SJCRH30 (cell line): ENCODE results near the gene ZNF638. TPM values are rescaled to one million over a fixed set of nuclear protein-coding genes. Genes with fewer than 3 reads are reported as not detected.

Experiments used
- DNase-seq, 2 experiments: peaks; one replicate each; pipeline ENCODE4 v3.0.0-alpha.2; 2015 to 2020
- H3K27ac ChIP-seq: fragments of 250-450 bp; sonication (Bioruptor Pico); 2 replicates; pipeline ENCODE4 v1.5.1; 2020; ENCODE audit warnings: mild to moderate bottlenecking, moderate library complexity
- H3K27me3 ChIP-seq: fragments of 250-450 bp; sonication (Bioruptor Pico); 2 replicates; pipeline ENCODE4 v1.5.1; 2020; ENCODE audit warnings: mild to moderate bottlenecking, moderate library complexity
- H3K36me3 ChIP-seq: fragments of 250-450 bp; sonication (Bioruptor Pico); 2 replicates; pipeline ENCODE4 v1.5.1; 2020; ENCODE audit warnings: mild to moderate bottlenecking, moderate library complexity
- H3K4me1 ChIP-seq: fragments of 250-450 bp; sonication (Bioruptor Pico); 2 replicates; pipeline ENCODE4 v1.5.1; 2020; ENCODE audit warnings: mild to moderate bottlenecking, moderate library complexity
- H3K4me3 ChIP-seq: fragments of 250-450 bp; sonication (Bioruptor Pico); 2 replicates; pipeline ENCODE4 v1.5.1; 2020; ENCODE audit warnings: mild to moderate bottlenecking, moderate library complexity
- H3K9me3 ChIP-seq: fragments of 250-450 bp; sonication (Bioruptor Pico); replicated peaks from 2 replicates; pipeline ENCODE4 v1.5.1; 2020; ENCODE audit warnings: mild to moderate bottlenecking, moderate library complexity
- total RNA-seq: library from RNA; depleted of rRNA; stranded (reverse); fragments of >200 nt; shearing (Covaris generic); gene quantifications from 2 replicates; pipeline ENCODE4 v1.2.3, GENCODE V29; 2014

ZNF638 gene
- total RNA-seq, 1 experiment from 2014 or later, result 197 TPM

DNA sequence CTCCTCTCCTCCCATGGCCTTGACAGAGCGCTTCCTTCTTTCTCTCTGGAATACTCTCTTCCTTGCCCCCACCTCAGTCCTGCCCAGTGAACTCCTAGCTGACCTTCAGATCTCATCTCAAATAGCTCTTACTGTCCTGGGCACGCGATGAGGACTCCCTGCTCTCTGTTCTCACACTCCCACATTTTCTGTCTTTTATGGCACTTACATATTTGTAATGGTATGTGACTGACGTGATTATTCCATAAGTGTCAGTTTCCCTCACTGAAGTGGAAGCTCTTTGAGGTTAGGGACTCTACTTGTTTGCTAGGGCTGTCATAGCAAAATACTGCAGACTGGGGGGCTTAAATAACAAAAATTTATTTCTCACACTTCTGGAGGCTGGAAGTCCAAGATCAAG lies 120.1 kb downstream of the ZNF638 start:
- Histone ChIP-seq H3K36me3 (no peaks in the 10 kb centered on the region), H3K4me3 (no peak overlapping the region), H3K27me3 (no peaks in the 10 kb centered on the region), H3K9me3 (no peaks in the 10 kb centered on the region), H3K27ac (no peak overlapping the region; the same call in 1 of the 2 replicates), H3K4me1 (peaks cover 39% of the 10 kb centered on the region)
- no peak for DNase-seq

- Histone ChIP-seq H3K27me3 (no peaks in the 10 kb centered on the region), H3K4me1 (peaks cover 43% of the 10 kb centered on the region), H3K4me3 (peak overlapping the region; percentile 68), H3K9me3 (no peaks in the 10 kb centered on the region), H3K27ac (peak overlapping the region; percentile 77), H3K36me3 (no peaks in the 10 kb centered on the region; the same call in 1 of the 2 replicates)
- peak; percentile 97 for DNase-seq
These were observed 121.0 kb downstream of the ZNF638 start for GRCh38 chr2:71452565-71452964.

DNA sequence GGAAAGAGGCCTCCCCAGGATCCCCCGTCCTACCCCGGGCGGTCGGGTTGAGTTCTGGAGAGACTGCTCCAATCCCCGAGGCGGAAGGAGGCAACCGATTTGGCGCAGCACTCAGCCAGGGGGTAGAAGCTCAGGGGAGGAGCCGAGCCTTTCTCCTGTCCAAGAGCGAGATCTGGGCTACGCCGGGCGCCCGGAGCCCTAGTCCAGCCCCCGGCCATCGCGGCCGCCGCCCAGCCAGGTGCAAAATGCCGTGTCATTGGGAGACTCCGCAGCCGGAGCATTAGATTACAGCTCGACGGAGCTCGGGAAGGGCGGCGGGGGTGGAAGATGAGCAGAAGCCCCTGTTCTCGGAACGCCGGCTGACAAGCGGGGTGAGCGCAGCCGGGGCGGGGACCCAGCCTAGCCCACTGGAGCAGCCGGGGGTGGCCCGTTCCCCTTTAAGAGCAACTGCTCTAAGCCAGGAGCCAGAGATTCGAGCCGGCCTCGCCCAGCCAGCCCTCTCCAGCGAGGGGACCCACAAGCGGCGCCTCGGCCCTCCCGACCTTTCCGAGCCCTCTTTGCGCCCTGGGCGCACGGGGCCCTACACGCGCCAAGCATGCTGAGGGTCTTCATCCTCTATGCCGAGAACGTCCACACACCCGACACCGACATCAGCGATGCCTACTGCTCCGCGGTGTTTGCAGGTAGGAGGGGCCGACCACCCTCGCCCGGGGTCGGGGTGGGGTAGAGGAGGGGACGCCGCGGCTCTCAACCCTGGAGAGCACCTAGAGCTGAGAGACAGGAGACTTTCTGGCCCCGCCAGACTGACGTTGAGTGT lies 122.0 kb downstream of the ZNF638 start, which contains the start of gene DYSF:
DYSF (plus strand) TSS at position 158 of the 817 bp plus-strand sequence.
- Histone ChIP-seq H3K4me3 (peak within 1 kb of the TSS; percentile 68), H3K27me3 (no peaks in the 10 kb centered on the region), H3K9me3 (no peaks in the 10 kb centered on the region), H3K36me3 (peaks cover 2% of the 10 kb centered on the region; the same call in 1 of the 2 replicates), H3K4me1 (peaks cover 53% of the 10 kb centered on the region), H3K27ac (peak within 1 kb of the TSS; percentile 77)
- peak; percentile 92 to 93 for DNase-seq

DNA sequence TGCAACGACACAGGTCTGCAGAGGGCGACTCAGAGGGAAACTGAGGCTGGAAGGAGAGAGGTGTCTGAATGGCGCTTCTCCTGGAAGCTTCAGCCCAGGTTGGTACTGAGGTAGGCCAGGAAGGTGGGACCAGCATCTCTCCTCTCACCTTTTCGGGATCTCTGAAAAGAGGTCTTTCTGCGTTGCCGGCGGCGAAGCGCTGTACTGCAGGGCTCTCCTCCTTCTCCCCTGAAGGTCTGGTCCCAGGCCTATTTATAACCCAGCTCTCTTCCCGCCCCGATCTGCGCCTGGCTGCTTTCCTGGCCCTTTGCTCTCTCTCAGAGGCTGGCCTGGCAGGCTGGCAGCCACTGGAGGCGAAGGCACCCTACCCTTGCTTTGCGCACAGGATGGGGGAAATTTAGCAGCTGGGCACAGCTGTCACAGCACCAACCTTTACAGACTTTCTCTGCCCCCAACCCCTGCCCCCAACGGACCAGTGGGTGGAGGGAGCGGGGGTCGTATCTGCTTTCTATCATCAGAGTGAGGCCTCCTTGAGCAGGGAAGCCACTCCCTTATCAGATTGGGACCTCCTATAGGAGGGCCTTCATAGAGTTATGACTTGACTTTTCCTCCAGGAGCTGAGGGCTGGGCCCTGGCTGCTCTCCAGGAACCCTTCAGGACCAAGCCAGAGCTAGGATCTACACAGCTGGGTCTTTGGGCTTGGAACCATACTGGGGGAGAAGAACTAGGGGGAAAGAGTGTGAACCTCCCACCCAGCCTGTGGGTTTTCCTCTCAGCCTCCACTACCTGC lies 122.8 kb downstream of the ZNF638 start:
- Histone ChIP-seq H3K4me3 (peak overlapping the region; percentile 68), H3K4me1 (peaks cover 61% of the 10 kb centered on the region), H3K27me3 (no peaks in the 10 kb centered on the region), H3K36me3 (peaks cover 9% of the 10 kb centered on the region), H3K9me3 (no peaks in the 10 kb centered on the region), H3K27ac (peak overlapping the region; percentile 77)
- DNase-seq, result peak; percentile 51 to 53

- Histone ChIP-seq H3K4me3 (peak overlapping the region; percentile 68), H3K36me3 (peaks cover 9% of the 10 kb centered on the region), H3K27ac (peak overlapping the region; percentile 21; the same call in 1 of the 2 replicates), H3K9me3 (no peaks in the 10 kb centered on the region), H3K27me3 (no peaks in the 10 kb centered on the region), H3K4me1 (peaks cover 67% of the 10 kb centered on the region)
- DNase-seq, result no peak
These were observed 123.6 kb downstream of the ZNF638 start for GRCh38 chr2:71455011-71455740.

- peak overlapping the region; percentile 21 for H3K27ac ChIP-seq
- peak; percentile 40 to 61 for DNase-seq
- peaks cover 75% of the 10 kb centered on the region for H3K4me1 ChIP-seq
- no peaks in the 10 kb centered on the region for H3K9me3 ChIP-seq
- H3K27me3 ChIP-seq, result no peaks in the 10 kb centered on the region
- no peak overlapping the region for H3K4me3 ChIP-seq
- peaks cover 9% of the 10 kb centered on the region for H3K36me3 ChIP-seq
These were observed 124.4 kb downstream of the ZNF638 start for GRCh38 chr2:71455741-71456569.

GRCh38 chr2:71456617-71457016 lies 125.0 kb downstream of the ZNF638 start:
- no peaks in the 10 kb centered on the region for H3K9me3 ChIP-seq
- peaks cover 75% of the 10 kb centered on the region for H3K4me1 ChIP-seq
- H3K27ac ChIP-seq, result peak overlapping the region; percentile 21; the same call in 1 of the 2 replicates
- no peaks in the 10 kb centered on the region for H3K27me3 ChIP-seq
- no peak overlapping the region for H3K4me3 ChIP-seq
- H3K36me3 ChIP-seq, result peaks cover 9% of the 10 kb centered on the region
- DNase-seq, result no peak

DNA sequence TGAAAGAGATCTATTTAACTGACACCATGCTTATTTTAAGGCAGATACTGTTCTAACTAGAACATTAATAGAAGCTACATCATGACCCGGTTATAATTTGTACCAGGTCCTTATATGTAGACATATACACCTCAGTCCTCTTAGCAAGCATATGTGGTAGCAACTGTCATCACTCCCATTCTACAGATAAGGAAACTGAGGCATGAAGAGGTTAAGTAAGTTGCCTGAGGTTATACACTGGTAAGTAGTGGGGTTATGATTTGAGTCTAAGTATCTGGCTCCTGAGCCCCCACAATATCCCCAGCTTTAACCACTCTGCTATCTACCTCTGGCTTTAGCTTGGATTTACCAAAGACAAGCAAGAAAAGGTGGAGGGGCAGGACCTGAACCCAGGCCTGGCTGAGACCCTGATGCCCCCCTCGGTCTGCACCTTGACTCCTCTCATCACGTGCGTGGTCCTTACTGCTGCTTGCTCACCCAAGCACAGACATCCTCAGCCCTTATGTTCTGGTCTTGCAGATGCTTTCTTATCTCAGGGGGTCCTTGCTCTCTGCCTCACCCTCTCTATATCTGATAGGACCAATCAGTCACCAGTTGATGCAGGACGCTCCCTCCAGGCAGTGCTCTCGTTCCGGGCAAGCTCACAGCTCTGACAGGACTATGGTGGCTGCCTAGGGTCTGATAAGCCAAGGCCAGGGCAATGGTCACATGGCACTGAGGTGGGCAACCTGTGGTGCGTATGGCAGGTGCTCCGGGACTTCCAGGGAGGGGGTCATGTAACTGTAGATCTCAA lies 125.7 kb downstream of the ZNF638 start:
- Histone ChIP-seq H3K4me3 (no peak overlapping the region), H3K9me3 (no peaks in the 10 kb centered on the region), H3K4me1 (peaks cover 68% of the 10 kb centered on the region), H3K27me3 (no peaks in the 10 kb centered on the region), H3K27ac (no peak overlapping the region), H3K36me3 (peaks cover 9% of the 10 kb centered on the region)
- DNase-seq, result no peak

GRCh38 chr2:71457923-71458322 lies 126.3 kb downstream of the ZNF638 start:
- Histone ChIP-seq H3K4me1 (peaks cover 65% of the 10 kb centered on the region), H3K9me3 (no peaks in the 10 kb centered on the region), H3K4me3 (no peak overlapping the region), H3K36me3 (peaks cover 12% of the 10 kb centered on the region), H3K27ac (no peak overlapping the region), H3K27me3 (no peaks in the 10 kb centered on the region)
- DNase-seq, result no peak

DNA sequence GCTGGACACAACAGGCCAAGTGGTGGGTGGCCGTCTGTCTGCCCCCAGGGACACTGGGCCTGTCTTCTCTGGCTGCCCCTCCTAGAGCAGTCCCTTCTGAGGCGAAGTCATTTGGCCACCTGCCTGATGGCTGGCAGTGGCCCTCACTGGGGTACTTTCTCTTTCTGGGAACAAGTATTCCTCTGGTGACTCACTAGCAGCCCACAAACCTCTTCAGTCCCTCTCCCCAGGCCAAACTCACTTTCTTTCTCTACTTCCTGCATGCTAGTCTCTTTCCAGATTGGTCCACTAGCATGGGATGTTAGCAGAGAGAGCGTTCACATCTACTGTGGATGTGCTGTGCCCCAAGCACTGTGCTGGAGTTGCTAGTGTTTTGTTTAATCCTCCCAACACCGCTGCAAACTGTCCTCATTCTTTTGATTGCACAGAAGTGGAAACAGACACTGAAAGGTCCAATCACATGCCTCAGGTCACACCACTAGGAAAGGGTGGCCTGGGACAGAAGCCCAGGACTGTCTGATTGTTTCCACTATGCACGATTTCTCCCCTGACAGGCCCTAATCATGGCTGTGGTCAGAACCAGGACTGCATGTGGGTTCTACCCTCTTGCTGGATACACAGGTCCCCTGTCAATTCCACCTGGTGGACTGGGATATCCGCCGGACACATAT lies 127.0 kb downstream of the ZNF638 start:
- no peak overlapping the region for H3K4me3 ChIP-seq
- H3K4me1 ChIP-seq, result peaks cover 68% of the 10 kb centered on the region
- H3K9me3 ChIP-seq, result no peaks in the 10 kb centered on the region
- no peaks in the 10 kb centered on the region for H3K27me3 ChIP-seq
- peaks cover 13% of the 10 kb centered on the region for H3K36me3 ChIP-seq
- H3K27ac ChIP-seq, result no peak overlapping the region
- peak; percentile 39 to 51 for DNase-seq

DNA sequence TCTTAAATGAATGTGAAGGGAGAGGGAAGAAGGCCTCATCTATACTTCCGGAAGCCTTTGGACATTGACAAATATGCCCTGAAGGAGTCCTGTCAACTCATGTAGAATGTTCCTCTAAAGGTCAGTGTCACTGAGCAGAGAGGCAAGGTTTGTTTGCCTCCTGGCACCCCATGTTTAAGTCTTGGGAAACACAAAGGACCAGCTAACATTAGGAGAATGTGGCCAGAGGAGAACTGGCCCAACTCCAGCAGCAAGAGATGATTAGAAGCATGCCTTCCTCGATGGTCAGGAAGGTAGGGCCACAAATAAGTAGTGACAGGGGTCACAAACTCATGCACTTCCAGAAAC lies 127.5 kb downstream of the ZNF638 start:
- no peak for DNase-seq

GRCh38 chr2:71460056-71460455 lies 128.5 kb downstream of the ZNF638 start:
- no peak overlapping the region for H3K27ac ChIP-seq
- DNase-seq, result no peak
- H3K27me3 ChIP-seq, result no peaks in the 10 kb centered on the region
- peaks cover 68% of the 10 kb centered on the region for H3K4me1 ChIP-seq
- H3K36me3 ChIP-seq, result peaks cover 19% of the 10 kb centered on the region
- 0 out of 2 replicates have a peak, but pooled peaks cover 3% of the 10 kb centered on the region for H3K9me3 ChIP-seq
- H3K4me3 ChIP-seq, result no peak overlapping the region

More for the DNA sequence above, 127.5 kb downstream of the ZNF638 start:
- H3K27ac ChIP-seq, result no peak overlapping the region
- 0 out of 2 replicates have a peak, but pooled peaks cover 1% of the 10 kb centered on the region for H3K9me3 ChIP-seq
- H3K4me1 ChIP-seq, result peaks cover 72% of the 10 kb centered on the region
- H3K27me3 ChIP-seq, result no peaks in the 10 kb centered on the region
- no peak overlapping the region for H3K4me3 ChIP-seq
- H3K36me3 ChIP-seq, result peaks cover 17% of the 10 kb centered on the region
